GM18873 (cell line): ENCODE measurements around the gene ACSL5.
"Not testable (repeated sequence)": the region's sequence is repeated elsewhere in the genome, so short reads cannot be mapped to it uniquely, and the experiment has no call there.

Experiments used
- ATAC-seq: cut with Tn5 transposase; IDR thresholded peaks from one replicate; pipeline ENCODE4 v1.9.1; 2021; ENCODE audit warnings: mild to moderate bottlenecking, moderate library complexity, moderate number of reproducible peaks; ENCODE audit not compliant: unreplicated experiment, low FRiP score

ACSL5 gene

DNA sequence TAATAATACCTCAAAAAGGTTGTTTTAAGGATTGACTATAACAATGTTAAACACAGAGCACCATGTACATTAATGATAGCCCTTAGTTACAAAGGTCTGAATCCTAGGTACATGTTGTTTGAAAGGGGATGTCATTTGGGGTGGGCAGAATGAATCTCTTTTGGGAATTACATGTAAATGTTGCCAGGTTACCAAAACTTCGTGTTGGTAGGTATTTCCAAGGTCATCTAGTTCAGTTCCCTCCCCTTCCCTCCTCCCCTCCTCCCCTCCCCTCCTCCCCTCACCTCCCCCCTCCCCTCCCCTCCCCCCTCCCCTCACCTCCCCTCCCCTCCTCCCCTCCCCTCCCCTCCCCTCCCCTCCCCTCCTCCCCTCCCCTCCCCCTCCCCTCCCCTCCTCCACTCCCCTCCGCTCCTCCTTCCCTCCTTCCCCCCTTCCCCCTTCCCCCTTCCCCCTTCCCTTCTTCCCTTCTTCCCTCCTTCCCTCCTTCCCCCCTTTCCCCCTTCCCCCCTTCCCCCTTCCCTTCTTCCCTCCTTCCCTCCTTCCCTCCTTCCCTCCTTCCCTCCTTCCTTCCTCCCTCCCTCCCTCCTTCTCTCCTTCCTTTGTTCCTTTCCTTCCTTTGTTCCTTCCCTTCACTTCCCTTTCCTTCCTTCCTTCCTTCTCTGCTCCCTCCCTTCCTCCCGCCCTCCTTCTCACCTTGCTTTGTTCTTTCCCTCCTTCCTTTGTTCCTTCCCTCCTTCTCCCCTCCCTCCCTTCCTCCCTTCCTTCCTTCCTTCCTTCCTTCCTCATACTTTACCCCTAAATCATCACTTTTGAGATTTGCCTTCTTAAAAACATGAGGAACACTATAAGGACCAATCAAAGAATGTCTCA, 81.2 kb downstream of the ACSL5 start:
- no peak for ATAC-seq

DNA sequence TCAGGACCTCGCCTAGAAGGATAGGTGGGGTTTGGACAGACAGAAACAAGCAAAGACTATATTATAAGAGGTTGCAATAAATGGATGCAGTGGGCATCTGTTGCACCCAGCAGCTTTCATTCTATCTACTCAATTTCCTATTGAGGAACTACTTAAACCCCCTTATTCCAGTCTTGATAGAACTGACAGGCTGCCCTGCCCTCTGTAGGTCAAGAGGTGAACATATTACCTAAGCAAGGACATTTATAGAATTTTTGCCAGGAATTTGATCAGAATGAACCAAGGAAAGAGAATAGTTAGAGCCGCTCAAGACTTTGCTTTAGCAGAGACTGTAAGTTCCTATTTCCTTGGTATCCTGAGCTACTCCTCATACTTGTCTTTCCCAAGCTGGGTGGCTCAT, 82.6 kb downstream of the ACSL5 start:
- ATAC-seq, result no peak

DNA sequence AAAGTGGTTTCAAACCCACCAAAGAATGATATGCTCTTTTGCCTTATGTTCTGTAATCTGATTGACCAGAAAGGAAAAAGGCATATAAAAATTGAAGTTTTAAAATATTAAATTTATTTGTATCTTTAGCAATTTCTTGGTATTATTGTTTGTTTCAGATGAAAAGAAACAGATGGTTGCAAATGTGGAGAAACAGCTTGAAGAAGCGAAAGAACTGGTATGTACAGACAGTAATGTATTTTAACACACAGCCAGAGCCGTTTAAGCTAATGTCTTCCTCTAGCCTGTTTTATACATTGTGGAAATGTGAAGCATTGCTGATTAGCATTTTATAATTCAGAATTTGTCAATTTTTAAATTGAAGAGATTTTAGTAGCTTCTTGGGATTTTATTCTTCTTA, 86.5 kb downstream of the ACSL5 start:
- no peak for ATAC-seq

DNA sequence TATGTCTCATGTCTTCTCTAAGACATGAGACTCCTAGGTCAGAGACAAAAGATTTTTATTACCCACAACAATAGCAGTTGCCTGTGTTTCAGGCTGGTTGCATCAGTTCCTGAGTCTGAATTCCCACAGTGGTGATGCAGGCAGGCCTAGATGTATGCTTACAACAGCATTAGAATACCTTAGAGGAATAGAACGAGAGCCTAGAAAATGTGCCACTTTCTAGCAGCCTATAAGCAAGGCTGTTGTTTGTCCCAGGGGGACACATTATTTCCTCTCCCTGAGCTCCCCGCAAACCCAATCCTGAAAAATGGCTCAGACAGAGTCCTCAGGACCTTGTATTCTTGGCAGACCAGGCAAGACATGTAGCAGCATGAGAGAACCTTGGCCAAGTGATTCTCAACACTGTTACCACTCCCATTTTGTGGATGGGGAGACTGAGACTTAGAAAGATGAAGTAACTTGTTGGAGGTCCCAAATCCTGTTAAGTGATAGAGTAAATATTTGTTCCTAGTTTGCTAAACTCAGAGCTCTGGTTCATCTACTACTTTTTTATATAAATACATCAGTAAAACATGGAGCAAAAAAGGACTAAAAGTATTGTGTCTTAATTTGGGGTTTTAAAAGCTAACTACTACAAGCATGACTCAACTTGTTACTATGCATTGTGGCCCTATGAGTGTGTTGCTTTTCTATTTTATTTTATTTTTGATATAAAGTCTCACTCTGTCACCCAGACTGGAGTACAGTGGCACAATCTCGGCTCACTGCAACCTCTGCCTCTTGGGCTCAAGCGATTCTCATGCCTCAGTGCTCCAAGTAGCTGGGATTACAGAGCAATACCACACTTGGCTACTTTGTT, 87.3 kb downstream of the ACSL5 start:
- ATAC-seq, result no peak

- ATAC-seq, result not testable (repeated sequence)
These were observed 90.2 kb downstream of the ACSL5 start for GRCh38 chr10:112464074-112464473.

DNA sequence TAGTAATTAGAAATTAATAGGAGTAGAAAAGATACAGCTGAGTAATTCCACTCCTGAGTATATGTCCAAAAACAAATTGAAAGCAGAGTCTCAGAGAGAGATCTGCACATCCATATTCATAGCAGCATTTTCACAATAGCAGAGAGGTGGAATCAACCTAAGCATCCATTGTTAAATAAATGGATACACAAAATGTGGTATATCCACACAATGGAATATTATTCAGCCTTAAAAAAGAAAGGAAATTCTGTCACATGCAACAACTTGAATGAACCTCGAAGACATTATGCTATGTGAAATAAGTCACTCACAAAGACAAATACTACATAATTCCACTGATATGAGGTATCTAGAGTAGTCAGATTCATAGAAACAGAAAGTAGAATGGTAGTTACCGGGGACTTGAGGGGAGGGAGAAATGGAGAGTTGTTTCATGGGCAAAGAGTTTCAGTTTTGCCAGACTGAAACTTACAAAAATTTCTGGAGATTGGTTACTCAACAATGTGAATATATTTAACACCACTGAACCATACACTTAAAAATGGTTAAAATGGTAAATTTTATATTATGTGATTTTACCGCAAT, 91.5 kb downstream of the ACSL5 start:
- no peak for ATAC-seq

DNA sequence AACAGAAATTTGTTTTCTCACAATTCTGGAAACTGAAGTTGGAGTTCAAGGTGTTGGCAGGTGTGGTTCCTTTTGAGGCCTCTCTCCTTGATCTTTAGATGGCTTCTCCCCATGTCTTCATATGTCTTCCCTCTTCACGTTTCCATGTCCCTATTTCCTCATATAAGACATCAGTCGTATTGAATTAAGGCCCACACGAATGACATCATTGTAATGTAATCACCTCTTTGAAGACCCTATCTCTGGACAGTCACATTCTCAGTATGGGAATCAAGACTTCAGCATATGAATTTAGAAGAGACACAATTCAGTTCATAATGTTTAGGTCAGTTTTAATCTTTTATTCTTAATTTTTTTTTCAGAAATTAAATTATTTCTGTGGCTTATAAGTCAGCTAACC, 92.9 kb downstream of the ACSL5 start:
- no peak for ATAC-seq

GRCh38 chr10:112467541-112468075, 93.7 kb downstream of the ACSL5 start:
- no peak for ATAC-seq

GRCh38 chr10:112471878-112472487, 98.1 kb downstream of the ACSL5 start:
- peak; percentile 66 for ATAC-seq

- no peak for ATAC-seq
These were observed 101.8 kb downstream of the ACSL5 start for GRCh38 chr10:112475575-112476218.
